ENCODE data around the gene NTPCR. TPM values are rescaled to one million over a fixed set of nuclear protein-coding genes. Genes with fewer than 3 reads are reported as not detected.
"Not testable (repeated sequence)": the region's sequence is repeated elsewhere in the genome, so short reads cannot be mapped to it uniquely, and the experiment has no call there.

The NTPCR gene
- polyA plus RNA-seq, 3 donors: 62.4 to 78.4 (median 76.7) TPM

DNA sequence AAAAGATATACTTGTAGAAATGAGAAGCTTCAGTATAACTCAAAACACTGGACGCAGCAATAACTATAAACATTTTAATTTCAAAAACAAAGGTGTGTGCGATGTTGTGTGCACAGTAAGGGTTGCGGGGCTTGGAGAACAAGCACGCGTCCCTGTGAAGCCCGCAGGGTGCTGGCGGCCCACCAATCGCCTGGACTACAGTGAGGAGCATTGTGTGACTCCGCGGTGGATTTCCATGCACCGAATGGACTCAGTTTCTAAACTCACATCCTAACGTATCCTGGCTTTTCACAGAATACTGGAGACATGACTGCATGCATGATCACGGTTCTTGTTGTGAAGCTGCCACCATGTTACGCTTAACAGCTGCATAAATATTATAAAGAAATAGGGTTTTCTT lies 33.0 kb downstream of the NTPCR start:
- no peak for DNase-seq (ENCODE audit: low read depth in 3 of 3, low spot score in 2 of 3)

DNA sequence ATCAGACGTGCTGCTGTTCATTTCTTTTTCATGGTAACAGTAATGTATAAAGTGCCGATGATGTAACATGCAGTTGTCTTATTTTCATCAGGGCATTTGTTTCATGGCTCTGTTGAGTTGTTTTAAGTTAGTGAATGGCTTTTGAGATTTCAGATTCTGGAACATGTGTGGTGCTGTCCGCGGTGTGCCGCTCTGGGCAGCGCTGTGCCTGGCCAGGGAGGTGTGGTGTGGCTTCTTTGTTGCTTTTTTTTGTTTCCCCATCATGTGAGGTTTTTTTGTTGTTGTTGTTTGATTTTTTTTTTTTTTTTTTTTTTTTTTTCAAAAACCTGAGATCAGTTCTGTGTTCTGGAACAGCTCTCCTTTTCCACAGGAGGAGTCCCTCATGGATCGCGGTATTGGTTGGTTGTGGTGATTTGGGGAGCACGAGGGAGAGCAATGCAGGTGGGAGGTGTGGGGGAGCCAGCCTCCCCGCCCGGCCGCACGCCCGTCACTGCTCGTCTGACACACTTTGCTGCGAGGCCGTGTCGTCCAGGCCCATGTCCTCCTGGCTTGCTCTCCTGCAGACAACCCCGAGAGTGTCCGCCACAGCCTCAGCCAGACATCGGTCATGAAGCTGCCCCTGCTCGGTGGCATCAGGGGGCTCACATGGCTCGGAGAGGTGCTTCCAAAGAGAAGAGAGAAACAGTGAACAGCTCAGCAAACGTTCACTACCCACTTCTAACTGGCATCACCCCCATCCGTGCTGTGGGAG lies 33.6 kb downstream of the NTPCR start:
- DNase-seq (ENCODE audit: low read depth in 3 of 3, low spot score in 2 of 3): no peak

DNA sequence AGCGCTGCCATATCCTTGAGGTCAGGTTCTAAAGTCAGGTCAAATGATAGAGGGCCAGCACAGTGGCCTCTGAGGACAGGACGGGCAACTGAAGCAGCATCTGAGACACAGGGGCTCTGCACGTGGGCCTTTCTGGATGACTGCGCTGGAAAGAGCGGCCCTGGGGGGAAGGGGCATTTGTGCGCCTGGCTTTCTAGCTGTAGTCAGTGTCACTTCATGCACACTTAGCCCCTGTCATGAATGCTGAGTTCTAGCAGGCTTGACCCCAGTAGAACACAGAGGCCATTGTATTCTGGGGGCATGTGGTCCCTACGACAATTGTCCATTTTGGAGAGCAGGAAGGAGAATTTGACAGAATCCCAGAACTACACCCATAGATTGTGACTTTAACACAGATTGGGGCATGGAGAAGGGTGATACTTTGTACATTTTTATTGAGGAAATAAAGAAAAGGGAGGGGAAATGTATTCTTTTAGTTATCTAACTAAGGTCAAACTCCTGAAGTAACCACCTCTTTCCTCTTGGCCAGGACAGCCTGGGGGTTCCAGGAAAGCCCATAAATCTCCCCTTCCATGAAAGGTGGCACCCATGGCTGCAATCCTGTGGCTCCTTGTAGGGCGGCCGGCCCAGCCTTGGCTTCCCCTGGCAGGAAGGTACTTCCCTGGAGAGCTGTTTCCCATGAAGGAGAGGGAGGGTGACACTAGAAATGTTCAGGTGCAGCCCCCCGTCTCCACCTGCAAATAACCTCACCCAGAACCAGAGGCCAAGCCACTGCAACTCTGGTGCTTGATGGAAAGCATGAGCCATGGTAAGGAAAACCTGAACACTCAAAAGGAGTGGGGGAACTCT lies 34.4 kb downstream of the NTPCR start:
- no peak for DNase-seq (ENCODE audit: low read depth in 3 of 3, low spot score in 2 of 3)

DNA sequence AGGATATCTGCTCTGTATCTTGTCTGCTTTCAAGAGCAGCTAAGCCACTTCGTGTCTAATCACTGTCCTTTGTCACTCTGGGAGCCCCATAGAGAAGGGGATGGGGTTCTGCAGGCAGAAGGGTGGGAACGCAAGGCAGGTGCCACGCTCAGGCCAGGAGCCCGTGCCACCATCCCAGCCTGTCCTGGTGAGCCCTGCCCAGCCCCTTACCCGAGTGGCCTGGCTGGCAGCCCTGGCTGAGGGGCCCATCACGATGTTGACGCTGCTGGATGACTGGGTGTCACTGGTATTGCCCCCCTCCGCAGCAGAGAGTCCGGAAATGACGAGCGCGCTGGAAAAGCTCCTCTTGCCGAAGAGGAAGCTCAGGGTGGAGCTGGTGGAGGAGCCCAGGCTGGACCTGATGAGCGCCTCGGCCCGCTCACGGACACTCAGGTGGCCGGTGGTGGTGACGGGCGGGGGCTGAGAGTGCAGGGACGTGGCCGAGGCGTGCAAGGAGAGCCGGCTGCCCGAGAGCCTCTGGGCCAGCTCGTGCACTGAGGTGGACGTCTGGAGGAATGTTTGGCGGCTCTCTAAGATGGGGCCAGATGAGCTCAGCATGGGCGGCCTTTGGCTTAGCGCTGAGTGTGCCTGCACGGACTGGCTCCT lies 35.6 kb downstream of the NTPCR start:
- DNase-seq (ENCODE audit: low read depth in 3 of 3, low spot score in 2 of 3): no peak

DNA sequence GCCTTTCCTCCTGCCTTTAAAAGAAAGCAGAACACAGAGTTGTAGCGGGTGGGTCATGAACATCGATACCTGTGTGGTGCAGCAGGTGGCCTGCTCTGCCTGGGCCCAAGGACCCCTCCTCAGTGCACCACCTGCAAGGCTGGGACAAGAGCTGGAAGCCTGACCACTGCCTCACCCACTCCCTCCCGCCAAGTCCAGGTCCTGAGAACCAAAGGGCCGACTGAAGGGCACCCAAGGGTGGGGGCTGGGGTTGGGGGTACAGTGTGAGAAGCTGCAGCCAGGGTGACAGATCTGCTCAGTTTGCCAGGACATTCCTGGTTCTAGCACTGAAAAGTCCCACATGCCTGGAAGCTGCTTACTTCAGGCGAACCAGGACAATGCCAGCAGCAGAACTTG lies 36.1 kb downstream of the NTPCR start:
- DNase-seq (ENCODE audit: low read depth in 3 of 3, low spot score in 2 of 3): no peak

DNA sequence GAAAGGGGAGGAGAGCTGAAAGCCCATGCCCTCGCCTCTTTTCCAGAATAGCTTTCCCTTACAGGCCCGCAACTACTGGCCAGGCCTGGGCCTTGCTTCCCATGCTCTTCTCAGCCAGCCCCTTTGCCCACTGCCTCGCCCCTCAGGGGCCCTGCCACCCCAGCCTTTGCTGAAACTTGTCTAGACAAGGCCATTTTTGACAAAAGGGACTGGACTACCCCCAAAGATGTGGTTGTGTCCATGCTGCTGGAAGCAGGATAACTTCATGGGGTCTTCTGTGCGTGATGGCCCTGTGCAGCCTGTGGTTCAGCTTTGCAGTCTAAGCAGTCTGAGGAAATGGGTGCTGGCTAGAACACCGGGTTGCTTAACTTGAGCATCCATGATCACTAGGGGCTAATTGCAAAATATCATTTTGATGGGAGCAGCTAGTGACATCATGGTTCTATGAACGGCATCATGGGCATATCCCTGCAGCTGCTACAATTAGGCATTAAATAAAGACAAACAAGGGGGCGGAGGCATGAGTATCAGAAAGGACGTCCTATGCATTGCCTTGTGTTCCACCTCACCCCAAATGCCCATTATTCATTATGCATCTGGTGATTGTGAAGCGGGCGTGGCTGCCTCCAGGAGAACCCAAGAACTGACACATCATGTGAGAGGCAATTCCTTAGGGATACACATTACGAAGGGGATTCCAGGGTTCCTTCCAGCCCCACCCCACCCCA lies 36.8 kb downstream of the NTPCR start:
- DNase-seq (ENCODE audit: low read depth in 3 of 3, low spot score in 2 of 3): no peak

DNA sequence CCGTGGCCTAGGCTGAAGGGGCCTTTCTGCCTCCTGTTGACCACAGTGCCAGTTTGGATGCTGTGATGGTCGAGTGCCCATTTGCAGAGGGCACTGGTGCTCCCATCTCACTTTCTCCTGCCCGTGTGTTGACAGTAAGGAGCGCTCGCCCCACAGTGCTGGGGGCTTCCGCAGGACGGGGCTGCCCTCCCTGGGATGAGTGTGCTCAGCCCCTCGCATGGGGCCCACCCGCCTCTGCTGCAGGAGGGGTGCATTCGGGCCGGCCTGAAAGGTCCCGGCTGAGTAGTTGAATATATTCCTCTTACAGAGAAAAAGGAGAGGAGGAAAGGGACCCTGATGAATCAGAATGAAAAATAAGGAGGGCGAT lies 37.3 kb downstream of the NTPCR start:
- no peak for DNase-seq (ENCODE audit: low read depth in 3 of 3, low spot score in 2 of 3)

DNA sequence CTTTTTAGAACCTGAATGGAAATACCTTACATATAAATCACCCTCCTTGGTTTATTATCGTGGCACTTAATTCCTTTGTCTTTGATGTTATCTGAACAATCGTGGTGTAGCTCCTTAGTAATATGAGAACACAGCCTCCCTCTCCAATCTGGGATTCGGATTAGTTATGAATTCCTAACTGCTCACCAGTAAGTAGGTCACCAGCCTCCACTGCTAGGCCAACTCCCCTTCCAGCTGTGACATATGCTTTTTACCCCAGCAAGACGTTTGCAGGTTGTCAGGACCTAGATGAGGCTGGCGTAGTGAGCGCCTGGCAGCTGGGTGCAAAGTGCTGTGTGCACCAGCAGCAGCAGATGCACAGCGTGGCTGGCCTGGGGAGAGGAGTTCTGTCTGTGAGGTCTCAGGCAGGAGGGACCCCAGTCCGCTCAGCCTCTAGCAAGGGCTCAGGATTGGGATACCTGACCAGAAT lies 38.2 kb downstream of the NTPCR start:
- no peak for DNase-seq (ENCODE audit: low read depth in 3 of 3, low spot score in 2 of 3)

DNA sequence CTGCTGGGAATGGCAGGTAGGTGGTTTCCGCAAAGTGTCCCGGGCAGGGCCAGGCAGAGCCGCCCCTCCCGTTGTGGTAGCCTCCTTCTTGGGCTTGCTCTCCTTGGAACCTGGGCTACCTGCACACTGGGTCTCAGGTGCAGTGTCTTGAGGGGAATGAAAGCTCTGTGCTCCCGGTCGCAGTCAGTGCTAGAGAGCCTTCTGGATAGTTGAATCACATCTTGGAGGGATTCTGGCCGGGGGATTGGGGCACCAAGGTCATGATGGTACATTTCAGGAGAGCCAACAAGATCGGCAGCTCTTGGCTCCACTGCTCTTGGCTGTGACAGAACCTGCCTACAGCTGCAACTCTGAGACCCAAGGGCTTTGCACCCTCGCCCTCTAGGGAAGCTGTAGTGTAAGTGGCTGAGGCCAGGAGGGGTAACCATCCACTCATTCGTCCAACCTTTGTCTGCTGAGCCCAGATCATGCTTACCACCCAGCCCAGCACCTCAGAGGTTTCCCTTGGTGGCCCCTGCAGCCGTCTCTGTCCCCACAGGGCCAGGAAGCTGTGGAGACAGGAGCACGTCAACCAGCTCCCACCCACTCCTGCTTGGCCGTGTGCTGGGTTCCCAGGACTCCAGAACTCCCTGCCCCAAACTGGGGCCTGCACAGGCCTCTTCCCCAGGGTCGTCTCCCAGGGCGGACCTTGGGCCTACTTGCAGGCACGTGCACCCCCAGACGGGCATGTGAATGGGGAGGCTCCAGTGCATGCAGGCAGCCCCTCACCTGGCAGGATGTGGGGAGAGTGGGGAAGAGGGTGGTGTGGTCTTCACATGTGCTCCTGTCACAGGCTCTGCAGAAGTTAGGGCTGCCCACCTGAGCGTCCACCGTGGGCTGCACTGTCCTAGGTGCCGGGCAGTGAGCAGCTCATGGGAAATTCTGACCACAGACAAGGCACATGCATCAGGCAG lies 40.0 kb downstream of the NTPCR start:
- DNase-seq (ENCODE audit: low read depth in 3 of 3, low spot score in 2 of 3): no peak

DNA sequence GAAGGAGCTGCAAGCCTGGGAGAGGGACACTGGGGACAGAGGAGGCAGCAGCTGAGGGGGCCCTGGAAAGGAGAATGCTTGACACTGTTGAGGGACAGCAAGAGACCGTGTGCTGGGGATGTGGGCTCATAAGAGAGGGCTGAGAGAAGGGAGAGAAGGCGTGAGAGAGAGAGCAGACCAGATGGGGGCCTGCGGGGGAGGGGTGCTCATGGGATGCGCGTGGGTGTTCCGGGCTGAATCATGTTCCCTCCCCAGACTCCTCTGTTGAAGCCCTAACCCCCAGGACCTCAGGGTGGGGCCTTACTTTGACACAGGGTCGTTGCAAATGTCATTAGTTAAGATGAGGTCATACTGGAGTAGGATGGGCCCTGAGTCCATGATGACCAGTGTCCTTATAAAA lies 40.8 kb downstream of the NTPCR start:
- DNase-seq (ENCODE audit: low read depth in 3 of 3, low spot score in 2 of 3): no peak

DNA sequence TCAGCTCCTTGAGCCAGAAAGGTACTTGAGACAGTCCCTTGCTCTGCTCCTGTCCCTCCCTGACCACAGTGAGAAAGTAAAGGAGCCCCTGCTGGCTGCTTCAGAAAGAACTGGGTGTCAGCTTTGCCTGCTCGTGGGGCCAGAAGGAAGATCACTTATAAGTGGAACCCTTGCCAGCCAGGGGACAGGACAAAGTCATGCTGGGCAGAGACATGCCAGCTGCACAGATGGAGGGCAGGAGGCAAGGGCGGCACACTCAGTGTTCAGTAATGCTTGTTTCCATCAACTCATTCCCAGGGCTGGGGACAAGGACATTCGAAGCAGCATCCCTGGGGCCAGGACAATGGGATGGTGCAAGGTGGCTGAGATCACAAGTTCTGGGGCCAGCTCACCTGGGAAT lies 41.8 kb downstream of the NTPCR start:
- DNase-seq (ENCODE audit: low read depth in 3 of 3, low spot score in 2 of 3): no peak

DNA sequence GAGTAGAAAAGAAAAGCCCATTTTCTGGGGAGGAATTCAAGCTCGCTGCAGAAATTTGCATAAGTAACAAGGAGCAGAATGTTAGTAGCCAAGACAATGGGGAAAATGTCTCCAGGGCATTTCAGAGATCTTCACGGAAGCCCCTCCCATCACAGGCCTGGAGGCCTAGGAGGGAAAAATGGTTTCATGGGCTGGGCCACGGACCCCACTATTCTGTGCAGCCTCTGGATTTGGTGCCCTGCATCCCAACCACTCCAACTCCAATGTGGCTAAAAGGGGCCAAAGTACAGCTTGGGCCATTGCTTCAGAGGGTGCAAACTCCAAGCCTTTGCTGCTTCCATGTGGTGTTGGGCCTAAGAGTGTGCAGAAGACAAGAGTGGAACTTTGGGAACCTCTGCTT lies 43.1 kb downstream of the NTPCR start:
- no peak for DNase-seq (ENCODE audit: low read depth in 3 of 3, low spot score in 2 of 3)

DNA sequence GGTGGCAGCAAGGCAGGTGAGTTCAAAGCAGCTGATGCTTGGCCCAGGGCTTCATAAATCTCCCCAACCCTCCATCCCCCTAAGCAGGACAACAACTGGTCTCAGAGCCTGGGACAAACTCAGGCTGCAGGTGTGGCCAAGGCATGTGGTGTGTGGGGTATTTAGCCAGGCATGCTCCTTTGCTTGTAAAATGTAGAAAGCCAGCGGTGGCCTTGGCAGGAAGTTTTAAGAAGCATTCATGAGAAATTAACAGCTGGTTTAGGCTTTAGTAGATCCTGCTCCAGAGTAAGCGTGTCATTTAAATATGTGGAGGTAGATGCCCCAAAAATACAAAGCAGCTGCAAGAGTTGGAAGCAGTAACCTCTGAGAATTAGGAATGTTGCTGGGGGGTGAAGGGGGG lies 44.8 kb downstream of the NTPCR start:
- DNase-seq (ENCODE audit: low read depth in 3 of 3, low spot score in 2 of 3): no peak

DNA sequence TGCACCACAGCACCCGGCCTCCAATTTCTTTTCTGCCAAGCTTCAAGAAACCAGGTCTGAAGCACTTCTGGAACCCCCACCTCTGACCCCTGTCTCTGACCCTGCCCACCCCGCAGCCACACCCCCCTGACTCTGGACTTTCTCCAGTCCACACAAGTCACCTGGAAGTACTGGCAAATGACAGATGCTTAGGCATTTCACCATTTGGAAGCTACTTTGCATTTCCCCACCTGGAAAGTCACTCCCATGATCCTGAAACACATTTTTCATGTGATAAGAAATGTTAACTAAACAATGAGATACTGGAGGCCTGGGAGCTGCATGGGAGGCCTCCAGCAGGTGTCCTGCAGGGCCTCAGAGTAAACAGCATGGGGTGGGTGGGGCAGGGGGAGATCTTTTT lies 45.7 kb downstream of the NTPCR start:
- DNase-seq (ENCODE audit: low read depth in 3 of 3, low spot score in 2 of 3): no peak

DNA sequence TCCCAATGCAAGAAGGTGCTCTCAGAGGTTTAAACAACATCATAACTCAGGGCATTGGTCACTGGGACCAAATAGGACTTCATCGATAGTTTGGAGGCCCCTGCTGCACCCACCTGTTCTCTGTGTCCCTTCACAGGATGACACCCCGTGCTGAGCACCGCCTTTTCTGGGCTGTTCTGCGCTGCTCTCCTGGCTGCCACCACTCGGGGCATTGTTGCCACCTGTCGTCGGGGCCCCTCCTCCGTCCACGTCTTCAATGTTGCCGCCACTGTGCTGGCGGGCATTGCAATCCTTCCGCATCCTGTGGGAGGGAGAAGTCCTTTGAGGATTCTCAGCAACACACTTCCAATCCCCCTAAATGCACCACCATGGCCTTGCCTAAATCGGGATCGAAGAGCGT lies 47.7 kb downstream of the NTPCR start:
- no peak for DNase-seq (ENCODE audit: low read depth in 3 of 3, low spot score in 2 of 3)

DNA sequence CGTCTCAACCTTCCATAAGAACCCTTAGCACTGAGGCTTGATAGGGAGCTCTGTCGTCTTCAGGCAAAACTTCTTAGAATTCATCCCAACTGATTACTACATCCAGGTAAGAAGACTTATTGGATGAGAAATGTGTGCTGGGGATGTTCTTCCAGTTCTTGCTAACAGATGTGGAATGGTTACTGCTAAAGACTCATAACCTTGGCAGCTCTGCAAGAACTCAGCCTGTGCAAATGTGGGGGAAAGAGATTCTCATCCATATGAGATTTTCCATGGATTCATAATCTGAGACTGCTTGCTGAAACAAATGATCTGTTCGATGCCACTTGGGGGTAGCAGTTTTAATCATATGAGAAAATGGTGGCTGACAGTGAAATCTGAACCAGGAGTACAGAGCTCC lies 48.2 kb downstream of the NTPCR start:
- no peak for DNase-seq (ENCODE audit: low read depth in 3 of 3, low spot score in 2 of 3)

DNA sequence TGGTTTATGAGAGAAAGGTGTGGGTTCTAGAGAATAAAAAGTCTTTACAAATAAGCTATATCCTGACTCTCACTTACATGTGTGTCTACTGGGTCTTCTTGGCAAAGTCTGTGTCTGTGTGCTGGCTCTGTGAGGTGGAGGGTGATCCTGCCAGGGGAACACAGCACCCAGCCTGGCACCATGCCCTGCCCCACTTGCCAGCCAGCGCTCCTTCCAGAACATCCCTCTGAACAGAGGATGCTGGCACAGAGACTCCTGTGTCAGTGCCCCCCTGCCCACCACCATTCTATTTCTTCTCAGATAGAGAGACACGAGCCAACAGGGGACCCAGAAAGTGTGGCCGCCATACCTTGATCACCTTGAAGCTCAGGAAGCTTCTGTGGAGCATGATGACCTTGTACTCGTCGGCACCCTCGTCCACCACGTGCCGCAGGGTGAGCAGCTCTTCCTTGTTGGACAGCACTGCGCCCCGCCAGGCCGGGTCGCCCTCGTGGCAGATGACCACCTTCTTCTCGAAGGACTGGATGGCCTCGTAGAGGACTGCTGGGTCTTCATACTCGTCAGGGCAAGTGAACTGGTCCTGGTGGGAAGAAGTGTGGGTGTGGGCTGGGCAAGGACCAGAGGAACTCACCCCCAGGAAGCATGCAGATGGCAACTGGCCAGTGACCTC lies 49.7 kb downstream of the NTPCR start:
- DNase-seq (ENCODE audit: low read depth in 3 of 3, low spot score in 2 of 3): no peak

DNA sequence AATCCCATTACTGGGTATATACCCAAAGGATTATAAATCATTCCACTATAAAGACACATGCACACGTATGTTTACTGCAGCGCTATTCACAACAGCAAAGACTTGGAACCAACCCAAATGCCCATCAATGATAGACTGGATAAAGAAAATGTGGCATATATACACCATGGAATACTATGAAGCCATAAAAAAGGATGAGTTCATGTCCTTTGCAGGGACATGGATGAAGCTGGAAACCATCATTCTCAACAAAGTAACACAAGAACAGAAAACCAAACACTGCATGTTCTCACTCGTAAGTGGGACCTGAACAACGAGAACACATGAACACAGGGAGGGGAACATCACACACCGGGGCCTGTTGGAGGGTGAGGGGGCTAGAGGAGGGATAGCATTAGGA lies 53.2 kb downstream of the NTPCR start:
- not testable (repeated sequence) for DNase-seq (ENCODE audit: low read depth in 3 of 3, low spot score in 2 of 3)

DNA sequence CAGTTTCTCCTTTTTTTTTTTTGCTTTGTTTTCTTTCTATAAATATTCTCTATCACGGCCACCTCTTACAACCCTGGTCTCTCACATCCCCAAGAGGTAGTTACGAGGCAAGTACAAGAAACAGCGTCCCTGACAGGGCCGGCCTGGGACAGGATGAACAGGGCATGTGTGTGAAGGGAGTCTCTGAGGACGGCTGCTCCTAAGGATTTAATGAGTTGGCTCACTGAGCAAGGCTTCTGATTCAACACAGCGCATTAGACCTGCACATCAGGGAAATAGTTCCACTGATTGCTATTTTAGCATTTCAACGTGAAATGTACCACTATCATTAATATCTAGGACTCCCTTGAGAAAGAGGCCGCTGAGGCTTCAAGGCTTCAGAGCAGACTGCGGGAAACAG lies 54.0 kb downstream of the NTPCR start:
- DNase-seq (ENCODE audit: low read depth in 3 of 3, low spot score in 2 of 3): no peak
